Measurements from ENCODE around the gene COMMD1.

- TF ChIP-seq, protein P1, sequence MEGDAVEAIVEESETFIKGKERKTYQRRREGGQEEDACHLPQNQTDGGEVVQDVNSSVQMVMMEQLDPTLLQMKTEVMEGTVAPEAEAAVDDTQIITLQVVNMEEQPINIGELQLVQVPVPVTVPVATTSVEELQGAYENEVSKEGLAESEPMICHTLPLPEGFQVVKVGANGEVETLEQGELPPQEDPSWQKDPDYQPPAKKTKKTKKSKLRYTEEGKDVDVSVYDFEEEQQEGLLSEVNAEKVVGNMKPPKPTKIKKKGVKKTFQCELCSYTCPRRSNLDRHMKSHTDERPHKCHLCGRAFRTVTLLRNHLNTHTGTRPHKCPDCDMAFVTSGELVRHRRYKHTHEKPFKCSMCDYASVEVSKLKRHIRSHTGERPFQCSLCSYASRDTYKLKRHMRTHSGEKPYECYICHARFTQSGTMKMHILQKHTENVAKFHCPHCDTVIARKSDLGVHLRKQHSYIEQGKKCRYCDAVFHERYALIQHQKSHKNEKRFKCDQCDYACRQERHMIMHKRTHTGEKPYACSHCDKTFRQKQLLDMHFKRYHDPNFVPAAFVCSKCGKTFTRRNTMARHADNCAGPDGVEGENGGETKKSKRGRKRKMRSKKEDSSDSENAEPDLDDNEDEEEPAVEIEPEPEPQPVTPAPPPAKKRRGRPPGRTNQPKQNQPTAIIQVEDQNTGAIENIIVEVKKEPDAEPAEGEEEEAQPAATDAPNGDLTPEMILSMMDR (IDR thresholded peaks at IDR 0.05) = no peak
- TF ChIP-seq RAD21 (IDR thresholded peaks at IDR 0.05; ENCODE audit: low read length) = no peak
- TF ChIP-seq TEAD4 (IDR thresholded peaks at IDR 0.05; ENCODE audit: borderline replicate concordance, insufficient read depth) = no peak
- TF ChIP-seq RFX5 (IDR thresholded peaks at IDR 0.05; ENCODE audit: low read length) = no peak
- no peak for TF ChIP-seq MXI1 (IDR thresholded peaks at IDR 0.05; ENCODE audit: low read depth, low read length)
- TF ChIP-seq EP300 (IDR thresholded peaks at IDR 0.05; ENCODE audit: borderline replicate concordance in 1 of 2, low read depth in 1 of 2, low read length in 1 of 2) = no peak
- no peak for TF ChIP-seq NFIC (IDR thresholded peaks at IDR 0.05; ENCODE audit: borderline replicate concordance)
- TF ChIP-seq RCOR1 (IDR thresholded peaks at IDR 0.05; ENCODE audit: low read length) = no peak
- no peak for TF ChIP-seq FOSL2 (IDR thresholded peaks at IDR 0.05; ENCODE audit: borderline replicate concordance, low read depth)
- no peak for TF ChIP-seq RXRA (IDR thresholded peaks at IDR 0.05; ENCODE audit: borderline replicate concordance, low read depth)
- no peak for TF ChIP-seq SMC3 (IDR thresholded peaks at IDR 0.05; ENCODE audit: low read depth, low read length)
- no peak for TF ChIP-seq NRF1 (IDR thresholded peaks at IDR 0.05; ENCODE audit: low read depth, low read length)
These were observed 19.4 kb upstream of the COMMD1 start for GRCh38 chr2:61885896-61886603.
